ENCODE data around the gene TMEM44.

DNA sequence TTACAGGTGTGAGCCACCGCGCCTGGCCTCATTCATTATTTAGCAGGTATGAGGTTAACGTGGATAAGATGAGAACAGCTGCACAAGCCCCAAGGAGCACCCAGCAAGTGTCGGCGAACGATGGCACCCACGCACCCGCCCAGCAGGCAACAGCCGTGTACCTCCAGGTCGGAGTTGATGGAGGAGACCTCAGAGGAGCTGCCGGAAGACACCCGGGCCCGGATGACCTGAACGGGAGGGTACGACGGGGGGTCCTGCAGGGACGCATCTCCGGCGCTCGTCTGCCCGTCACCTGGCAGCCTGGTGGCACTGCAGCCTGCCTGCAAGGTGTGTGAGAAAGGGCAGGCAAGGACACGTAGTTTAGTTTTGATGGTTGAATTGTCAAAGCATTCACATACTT is 29.1 kb downstream of the TMEM44 start:
- no peak for TF ChIP-seq EZH2 (IDR thresholded peaks at IDR 0.05; ENCODE audit: borderline replicate concordance, low read length)
- TF ChIP-seq, protein P1, sequence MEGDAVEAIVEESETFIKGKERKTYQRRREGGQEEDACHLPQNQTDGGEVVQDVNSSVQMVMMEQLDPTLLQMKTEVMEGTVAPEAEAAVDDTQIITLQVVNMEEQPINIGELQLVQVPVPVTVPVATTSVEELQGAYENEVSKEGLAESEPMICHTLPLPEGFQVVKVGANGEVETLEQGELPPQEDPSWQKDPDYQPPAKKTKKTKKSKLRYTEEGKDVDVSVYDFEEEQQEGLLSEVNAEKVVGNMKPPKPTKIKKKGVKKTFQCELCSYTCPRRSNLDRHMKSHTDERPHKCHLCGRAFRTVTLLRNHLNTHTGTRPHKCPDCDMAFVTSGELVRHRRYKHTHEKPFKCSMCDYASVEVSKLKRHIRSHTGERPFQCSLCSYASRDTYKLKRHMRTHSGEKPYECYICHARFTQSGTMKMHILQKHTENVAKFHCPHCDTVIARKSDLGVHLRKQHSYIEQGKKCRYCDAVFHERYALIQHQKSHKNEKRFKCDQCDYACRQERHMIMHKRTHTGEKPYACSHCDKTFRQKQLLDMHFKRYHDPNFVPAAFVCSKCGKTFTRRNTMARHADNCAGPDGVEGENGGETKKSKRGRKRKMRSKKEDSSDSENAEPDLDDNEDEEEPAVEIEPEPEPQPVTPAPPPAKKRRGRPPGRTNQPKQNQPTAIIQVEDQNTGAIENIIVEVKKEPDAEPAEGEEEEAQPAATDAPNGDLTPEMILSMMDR (conservative IDR thresholded peaks at IDR 0.05 in 1 of 2, IDR thresholded peaks at IDR 0.05 in 1 of 2; ENCODE audit: extremely low read depth in 1 of 2, insufficient read depth in 1 of 2, low read depth in 1 of 2, low read length in 2 of 2): no peak
